A549 (cell line): Measurements from ENCODE around the gene RCOR3. TPM values are rescaled to one million over a fixed set of nuclear protein-coding genes. Genes with fewer than 3 reads are reported as not detected.
A peak's percentile ranks its signal among the peaks of the same experiment; 100 is the strongest.

ENCODE experiments used
- ATAC-seq, 2 experiments: fragments of 200-7000 bp in 1 of 2; fragments of >200 bp in 1 of 2; cut with Nextera tagmentation in 1 of 2; cut with Tn5 transposase in 1 of 2; 3 replicates each; pipeline versions ENCODE4 v1.8.0 to v1.9.1; 2018 to 2020; ENCODE audit warnings: mild to moderate bottlenecking in 1 of 2, moderate library complexity in 1 of 2
- CTCF ChIA-PET: fragments of 300-600 bp; sonication (Branson Sonifier 250); formaldehyde crosslinking; extraction: SDS; loops from one replicate; lab custom pipeline; 2021; ENCODE audit warnings: antibody characterized with exemption, inconsistent platforms; lab: Yijun Ruan, JAX
- POLR2A ChIA-PET: fragments of 350-600 bp; formaldehyde crosslinking; extraction: SDS; loops from one replicate; lab custom pipeline; 2021; ENCODE audit warnings: antibody characterized with exemption, inconsistent platforms; lab: Yijun Ruan, JAX
- DNase-seq, 2 experiments: peaks; one replicate each; pipeline versions ENCODE4 v3.0.0 to v3.0.0-alpha.2; 2011 to 2016; ENCODE audit warnings: low read depth in 1 of 2, low spot score in 1 of 2
- FAIRE-seq: peaks from 2 replicates; lab custom pipeline; 2011; peaks lifted over from hg19 to GRCh38; lab: Jason Lieb, UNC
- H3K27ac ChIP-seq, 2 experiments: fragments of >200 bp; sonication (Bioruptor Twin); formaldehyde crosslinking; 3 replicates each; pipeline ENCODE4 v1.5.1; 2016 to 2017
- H3K4me1 ChIP-seq: fragments of >200 bp; sonication (Bioruptor Twin); formaldehyde crosslinking; 3 replicates; pipeline ENCODE4 v1.6.1; 2016
- H3K4me2 ChIP-seq: fragments of >200 bp; sonication (Bioruptor Twin); formaldehyde crosslinking; 3 replicates; pipeline ENCODE4 v1.6.1; 2016
- H3K4me3 ChIP-seq: fragments of >200 bp; sonication (Bioruptor Twin); formaldehyde crosslinking; 3 replicates; pipeline ENCODE4 v1.5.1; 2016
- H3K9me3 ChIP-seq: fragments of >200 bp; sonication (Bioruptor Twin); formaldehyde crosslinking; 3 replicates; pipeline ENCODE4 v1.6.1; 2016
- BHLHE40 ChIP-seq: IDR thresholded peaks from 2 replicates; pipeline ENCODE4 v1.6.1; 2012; ENCODE audit warnings: low read depth, low read length, inconsistent platforms
- EHF ChIP-seq: fragments of 250-450 bp; sonication (Bioruptor Pico); IDR thresholded peaks from 2 replicates; pipeline ENCODE4 v1.5.0; 2020; ENCODE audit warnings: mild to moderate bottlenecking
- EP300 ChIP-seq, 2 experiments: fragments of >200 bp; sonication (Bioruptor Twin); formaldehyde crosslinking; IDR thresholded peaks; 2 replicates in 1 of 2; 3 replicates in 1 of 2; pipeline ENCODE4 v1.6.1; 2016 to 2017
- FOSB ChIP-seq: fragments of 250-450 bp; sonication (Bioruptor Pico); IDR thresholded peaks from 2 replicates; pipeline ENCODE4 v1.5.0; 2020; ENCODE audit warnings: mild to moderate bottlenecking, moderate library complexity
- JUNB ChIP-seq: fragments of >200 bp; sonication (Bioruptor Twin); formaldehyde crosslinking; IDR thresholded peaks from 2 replicates; pipeline ENCODE4 v1.6.1; 2016
- NPAS2 ChIP-seq: fragments of 250-450 bp; sonication (Bioruptor Pico); IDR thresholded peaks from 2 replicates; pipeline ENCODE4 v1.8.0; 2022; ENCODE audit warnings: mild to moderate bottlenecking, moderate library complexity, borderline replicate concordance
- POLR2A ChIP-seq: IDR thresholded peaks from 2 replicates; pipeline ENCODE4 v1.6.1; 2012; ENCODE audit warnings: mild to moderate bottlenecking, low read length
- RFX5 ChIP-seq: fragments of 450-650 bp; IDR thresholded peaks from 2 replicates; pipeline ENCODE4 v1.7.1; 2014; ENCODE audit warnings: antibody characterized with exemption, mild to moderate bottlenecking, moderate library complexity
- SMC3 ChIP-seq: fragments of >200 bp; sonication (Bioruptor Twin); formaldehyde crosslinking; IDR thresholded peaks from 3 replicates; pipeline ENCODE4 v1.6.1; 2018; ENCODE audit warnings: inconsistent platforms
- ZSCAN20 ChIP-seq: fragments of 250-450 bp; sonication (Bioruptor Pico); IDR thresholded peaks from 2 replicates; pipeline ENCODE4 v1.8.0; 2022; ENCODE audit warnings: mild to moderate bottlenecking, moderate library complexity
- WGBS: methylation state at CpG from one replicate; pipeline ENCODE4 v1.1.6; 2017; ENCODE audit errors: missing lambda C conversion rate; 5-methylcytosine and 5-hydroxymethylcytosine counted together
- polyA plus RNA-seq, 4 experiments: library from polyadenylated mRNA; depleted of rRNA in 3 of 4; stranded (reverse); fragments of >200 nt; fragmentation: RNase III in 1 of 4; extraction: RNeasy Plus Mini Kit Qiagen cat#74134 plus additional on column Dnase treatment in 1 of 4; gene quantifications; 2 replicates in 3 of 4; 3 replicates in 1 of 4; pipeline ENCODE4 v1.2.3, GENCODE V29; 2011 to 2017
- TF ChIP-seq, protein P1 (sequence below): IDR thresholded peaks from 2 replicates; pipeline ENCODE4 v1.6.1; 2012; ENCODE audit warnings: low read depth, borderline replicate concordance
- TF ChIP-seq, protein P2 (sequence below): fragments of >200 bp; sonication (Bioruptor Twin); formaldehyde crosslinking; IDR thresholded peaks from 3 replicates; pipeline ENCODE4 v1.5.1; 2016
- TF ChIP-seq, protein P3 (sequence below): fragments of 250-450 bp; sonication (Bioruptor Pico); IDR thresholded peaks from 2 replicates; pipeline ENCODE4 v1.5.0; 2021; ENCODE audit warnings: mild to moderate bottlenecking, moderate library complexity, borderline replicate concordance
- TF ChIP-seq, protein P4 (sequence below): fragments of 200-600 bp; sonication (generic); IDR thresholded peaks from 2 replicates; pipeline ENCODE4 v1.6.1; 2016; ENCODE audit warnings: antibody characterized with exemption, mild to moderate bottlenecking, moderate library complexity

RCOR3 gene
- polyA plus RNA-seq, 2 of the 4 experiments (the other 2 are of a cell fraction) = 16.3 to 40.7 TPM

DNA sequence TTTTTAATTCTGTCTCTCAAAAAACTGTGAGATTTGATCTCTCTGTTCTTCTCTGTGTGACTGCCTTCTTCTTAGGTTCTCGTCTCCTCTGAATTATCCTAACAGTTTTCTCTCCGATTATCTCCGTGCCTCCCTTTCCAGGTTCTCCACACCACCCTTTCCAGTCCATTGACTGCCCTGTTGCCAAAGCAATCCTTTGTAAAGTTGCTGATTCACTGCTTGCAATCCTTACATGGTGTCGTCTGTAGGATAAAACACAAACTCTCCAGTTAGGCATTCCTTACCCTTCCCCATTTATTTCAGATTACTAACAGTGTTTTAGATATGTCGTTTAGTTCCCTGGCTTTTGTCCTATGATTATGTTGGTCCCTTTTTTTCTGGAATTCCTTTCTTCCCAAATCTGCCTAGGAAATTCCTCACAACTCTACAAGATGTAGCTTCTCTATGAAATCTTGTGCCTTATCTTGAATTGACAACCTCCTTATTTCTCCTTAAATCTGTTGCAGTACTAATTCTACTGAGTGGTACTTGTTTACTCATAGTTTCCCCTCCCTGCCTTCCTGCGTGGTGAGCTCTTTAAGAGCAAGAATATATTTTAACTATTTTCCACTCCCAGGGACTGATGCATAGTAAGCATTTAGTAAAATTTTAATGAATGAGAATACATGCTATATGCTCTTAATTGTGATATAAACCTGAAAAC, 22.3 kb downstream of the RCOR3 start:
- CTCF ChIA-PET = interaction anchor here (1.5 kb wide), 1 partner anchor 10 kb away, joined by 4 read pairs; no protein-coding TSS in a partner anchor
- Histone ChIP-seq H3K4me2 (peak overlapping the region; percentile 34), H3K4me1 (peaks cover 14% of the 10 kb centered on the region)
- TF ChIP-seq SMC3 = no peak
- no peak for TF ChIP-seq NPAS2 (CRISPR knock-in tag)
- TF ChIP-seq, protein P1, sequence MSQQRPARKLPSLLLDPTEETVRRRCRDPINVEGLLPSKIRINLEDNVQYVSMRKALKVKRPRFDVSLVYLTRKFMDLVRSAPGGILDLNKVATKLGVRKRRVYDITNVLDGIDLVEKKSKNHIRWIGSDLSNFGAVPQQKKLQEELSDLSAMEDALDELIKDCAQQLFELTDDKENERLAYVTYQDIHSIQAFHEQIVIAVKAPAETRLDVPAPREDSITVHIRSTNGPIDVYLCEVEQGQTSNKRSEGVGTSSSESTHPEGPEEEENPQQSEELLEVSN = no peak
- TF ChIP-seq, all 56 proteins: peak for 0
- Histone ChIP-seq H3K27ac (peak overlapping the region; percentile 6 to 80; a peak in 5 of 6 replicates), H3K4me3 (no peak overlapping the region), H3K9me3 (no peaks in the 10 kb centered on the region)
- 65% methylated on average over 6 of the region's 6 CpGs for whole genome bisulfite sequencing
- DNase-seq = peak in 1 of 2 experiments; percentile 26
- no peak for FAIRE-seq
- POLR2A ChIA-PET = no interaction called here
- peak in 1 of 2 experiments; percentile 76; a peak in 3 of 6 replicates for ATAC-seq

DNA sequence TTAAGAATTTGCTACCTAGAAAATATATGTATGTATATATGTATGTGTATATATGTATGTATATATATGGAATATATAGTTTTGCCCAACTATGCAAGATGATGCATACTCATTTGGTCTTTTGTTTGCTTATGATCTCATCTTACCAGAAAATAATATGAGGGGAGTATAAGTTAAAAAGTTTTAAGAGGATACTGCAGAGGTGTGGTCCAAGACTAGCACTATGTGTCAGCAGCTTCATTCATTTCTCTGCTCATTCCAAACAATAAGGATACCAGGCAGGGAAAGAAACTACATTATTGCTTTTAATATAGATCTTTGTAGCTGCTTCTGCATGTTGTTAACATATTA, 22.8 kb downstream of the RCOR3 start:
- ChIA-PET POLR2A (no interaction called here), CTCF (interaction anchor here (1.5 kb wide), 1 partner anchor 10 kb away, joined by 4 read pairs; no protein-coding TSS in a partner anchor)
- H3K27ac ChIP-seq = no peak overlapping the region; a peak in 1 of 6 replicates
- H3K4me3 ChIP-seq = no peak overlapping the region
- no peak for TF ChIP-seq POLR2A
- no peak for TF ChIP-seq RFX5
- TF ChIP-seq, protein P2, sequence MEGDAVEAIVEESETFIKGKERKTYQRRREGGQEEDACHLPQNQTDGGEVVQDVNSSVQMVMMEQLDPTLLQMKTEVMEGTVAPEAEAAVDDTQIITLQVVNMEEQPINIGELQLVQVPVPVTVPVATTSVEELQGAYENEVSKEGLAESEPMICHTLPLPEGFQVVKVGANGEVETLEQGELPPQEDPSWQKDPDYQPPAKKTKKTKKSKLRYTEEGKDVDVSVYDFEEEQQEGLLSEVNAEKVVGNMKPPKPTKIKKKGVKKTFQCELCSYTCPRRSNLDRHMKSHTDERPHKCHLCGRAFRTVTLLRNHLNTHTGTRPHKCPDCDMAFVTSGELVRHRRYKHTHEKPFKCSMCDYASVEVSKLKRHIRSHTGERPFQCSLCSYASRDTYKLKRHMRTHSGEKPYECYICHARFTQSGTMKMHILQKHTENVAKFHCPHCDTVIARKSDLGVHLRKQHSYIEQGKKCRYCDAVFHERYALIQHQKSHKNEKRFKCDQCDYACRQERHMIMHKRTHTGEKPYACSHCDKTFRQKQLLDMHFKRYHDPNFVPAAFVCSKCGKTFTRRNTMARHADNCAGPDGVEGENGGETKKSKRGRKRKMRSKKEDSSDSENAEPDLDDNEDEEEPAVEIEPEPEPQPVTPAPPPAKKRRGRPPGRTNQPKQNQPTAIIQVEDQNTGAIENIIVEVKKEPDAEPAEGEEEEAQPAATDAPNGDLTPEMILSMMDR = no peak
- TF ChIP-seq EHF (CRISPR knock-in tag) = no peak
- no peak for TF ChIP-seq SMC3
- TF ChIP-seq, protein P3, sequence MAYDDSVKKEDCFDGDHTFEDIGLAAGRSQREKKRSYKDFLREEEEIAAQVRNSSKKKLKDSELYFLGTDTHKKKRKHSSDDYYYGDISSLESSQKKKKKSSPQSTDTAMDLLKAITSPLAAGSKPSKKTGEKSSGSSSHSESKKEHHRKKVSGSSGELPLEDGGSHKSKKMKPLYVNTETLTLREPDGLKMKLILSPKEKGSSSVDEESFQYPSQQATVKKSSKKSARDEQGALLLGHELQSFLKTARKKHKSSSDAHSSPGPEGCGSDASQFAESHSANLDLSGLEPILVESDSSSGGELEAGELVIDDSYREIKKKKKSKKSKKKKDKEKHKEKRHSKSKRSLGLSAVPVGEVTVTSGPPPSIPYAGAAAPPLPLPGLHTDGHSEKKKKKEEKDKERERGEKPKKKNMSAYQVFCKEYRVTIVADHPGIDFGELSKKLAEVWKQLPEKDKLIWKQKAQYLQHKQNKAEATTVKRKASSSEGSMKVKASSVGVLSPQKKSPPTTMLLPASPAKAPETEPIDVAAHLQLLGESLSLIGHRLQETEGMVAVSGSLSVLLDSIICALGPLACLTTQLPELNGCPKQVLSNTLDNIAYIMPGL = no peak
- TF ChIP-seq, protein P4, sequence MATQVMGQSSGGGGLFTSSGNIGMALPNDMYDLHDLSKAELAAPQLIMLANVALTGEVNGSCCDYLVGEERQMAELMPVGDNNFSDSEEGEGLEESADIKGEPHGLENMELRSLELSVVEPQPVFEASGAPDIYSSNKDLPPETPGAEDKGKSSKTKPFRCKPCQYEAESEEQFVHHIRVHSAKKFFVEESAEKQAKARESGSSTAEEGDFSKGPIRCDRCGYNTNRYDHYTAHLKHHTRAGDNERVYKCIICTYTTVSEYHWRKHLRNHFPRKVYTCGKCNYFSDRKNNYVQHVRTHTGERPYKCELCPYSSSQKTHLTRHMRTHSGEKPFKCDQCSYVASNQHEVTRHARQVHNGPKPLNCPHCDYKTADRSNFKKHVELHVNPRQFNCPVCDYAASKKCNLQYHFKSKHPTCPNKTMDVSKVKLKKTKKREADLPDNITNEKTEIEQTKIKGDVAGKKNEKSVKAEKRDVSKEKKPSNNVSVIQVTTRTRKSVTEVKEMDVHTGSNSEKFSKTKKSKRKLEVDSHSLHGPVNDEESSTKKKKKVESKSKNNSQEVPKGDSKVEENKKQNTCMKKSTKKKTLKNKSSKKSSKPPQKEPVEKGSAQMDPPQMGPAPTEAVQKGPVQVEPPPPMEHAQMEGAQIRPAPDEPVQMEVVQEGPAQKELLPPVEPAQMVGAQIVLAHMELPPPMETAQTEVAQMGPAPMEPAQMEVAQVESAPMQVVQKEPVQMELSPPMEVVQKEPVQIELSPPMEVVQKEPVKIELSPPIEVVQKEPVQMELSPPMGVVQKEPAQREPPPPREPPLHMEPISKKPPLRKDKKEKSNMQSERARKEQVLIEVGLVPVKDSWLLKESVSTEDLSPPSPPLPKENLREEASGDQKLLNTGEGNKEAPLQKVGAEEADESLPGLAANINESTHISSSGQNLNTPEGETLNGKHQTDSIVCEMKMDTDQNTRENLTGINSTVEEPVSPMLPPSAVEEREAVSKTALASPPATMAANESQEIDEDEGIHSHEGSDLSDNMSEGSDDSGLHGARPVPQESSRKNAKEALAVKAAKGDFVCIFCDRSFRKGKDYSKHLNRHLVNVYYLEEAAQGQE = no peak
- no peak for TF ChIP-seq BHLHE40
- TF ChIP-seq JUNB = no peak
- no peak for TF ChIP-seq FOSB (CRISPR knock-in tag)
- no peak for TF ChIP-seq EP300 (IDR thresholded peaks at IDR 0.05)
- TF ChIP-seq ZSCAN20 = no peak
- H3K4me1 ChIP-seq = peaks cover 14% of the 10 kb centered on the region
- FAIRE-seq = no peak
- H3K9me3 ChIP-seq = no peaks in the 10 kb centered on the region
- ATAC-seq = no peak
- H3K4me2 ChIP-seq = no peak overlapping the region; the same call in 2 of the 3 replicates
- no peak for DNase-seq
